DND-41 (cell line): ENCODE data around the gene ARMC12.

Source experiments
- ATAC-seq: fragments of 200-7000 bp; cut with Tn5 transposase; 3 replicates; pipeline ENCODE4 v1.9.1; 2021; ENCODE audit warnings: low read depth; ENCODE audit not compliant: insufficient read depth
- DNase-seq: peaks from one replicate; pipeline ENCODE4 v3.0.0-alpha.2; 2020
- H2AFZ ChIP-seq: 2 replicates; pipeline ENCODE4 v1.6.0; 2012; ENCODE audit warnings: low read depth, low read length
- H3K27ac ChIP-seq: 2 replicates; pipeline ENCODE4 v1.5.1; 2012; ENCODE audit warnings: low read length, inconsistent platforms
- H3K27me3 ChIP-seq: fragments of 200-600 bp; sonication (generic); 2 replicates; pipeline ENCODE4 v1.6.0; 2012; ENCODE audit warnings: low read length, mild to moderate bottlenecking, inconsistent platforms; ENCODE audit not compliant: insufficient read depth, poor library complexity
- H3K36me3 ChIP-seq: 2 replicates; pipeline ENCODE4 v1.5.1; 2012; ENCODE audit warnings: low read length, inconsistent platforms; ENCODE audit not compliant: insufficient read depth
- H3K4me1 ChIP-seq: 2 replicates; pipeline ENCODE4 v1.5.1; 2012; ENCODE audit warnings: mild to moderate bottlenecking, low read length; ENCODE audit not compliant: insufficient read depth
- H3K4me2 ChIP-seq: 2 replicates; pipeline ENCODE4 v1.6.0; 2012; ENCODE audit warnings: mild to moderate bottlenecking, moderate library complexity, low read length, inconsistent platforms; ENCODE audit not compliant: insufficient read depth
- H3K4me3 ChIP-seq, 2 experiments: fragments of 200-600 bp in 1 of 2; shearing (Covaris generic) in 1 of 2; 2 replicates each; pipeline ENCODE4 v1.5.1; 2012 to 2016; ENCODE audit warnings: inconsistent platforms in 2 of 2, low read length in 2 of 2, mild to moderate bottlenecking in 2 of 2, low read depth in 1 of 2, moderate library complexity in 1 of 2
- H3K79me2 ChIP-seq: 2 replicates; pipeline ENCODE4 v1.6.0; 2012; ENCODE audit warnings: low read length, inconsistent platforms; ENCODE audit not compliant: insufficient read depth
- H3K9ac ChIP-seq: 2 replicates; pipeline ENCODE4 v1.6.0; 2012; ENCODE audit warnings: low read depth, mild to moderate bottlenecking, inconsistent platforms, low read length, moderate library complexity
- H3K9me3 ChIP-seq: 2 replicates; pipeline ENCODE4 v1.5.1; 2012; ENCODE audit warnings: low read length, moderate library complexity, mild to moderate bottlenecking, inconsistent platforms; ENCODE audit not compliant: insufficient read depth, severe bottlenecking
- H4K20me1 ChIP-seq: 2 replicates; pipeline ENCODE4 v1.6.0; 2012; ENCODE audit warnings: low read length; ENCODE audit not compliant: insufficient read depth
- CTCF ChIP-seq: IDR thresholded peaks from 2 replicates; pipeline ENCODE4 v1.5.1; 2012; ENCODE audit warnings: borderline replicate concordance, low read length, moderate library complexity, mild to moderate bottlenecking; ENCODE audit not compliant: poor library complexity, severe bottlenecking; ENCODE audit errors: extremely low read depth
- EZH2 ChIP-seq: IDR thresholded peaks from 3 replicates; pipeline ENCODE4 v1.6.1; 2012; ENCODE audit warnings: borderline replicate concordance, low read depth, mild to moderate bottlenecking, moderate library complexity, low read length, inconsistent platforms; ENCODE audit not compliant: severe bottlenecking

The ARMC12 gene

GRCh38 chr6:35708585-35708984 lies 28.2 kb upstream of the ARMC12 start:
- Histone ChIP-seq H3K27me3 (peaks cover 13% of the 10 kb centered on the region), H3K27ac (no peak overlapping the region), H2AFZ (no peak overlapping the region), H3K9ac (no peak overlapping the region), H4K20me1 (no peaks in the 10 kb centered on the region), H3K79me2 (no peaks in the 10 kb centered on the region), H3K4me3 (no peak overlapping the region), H3K4me2 (no peak overlapping the region), H3K36me3 (no peaks in the 10 kb centered on the region), H3K4me1 (no peaks in the 10 kb centered on the region), H3K9me3 (peaks cover 3% of the 10 kb centered on the region)
- no peak for ATAC-seq
- DNase-seq: no peak
- TF ChIP-seq EZH2 (no peak), CTCF (no peak)

- no peaks in the 10 kb centered on the region for H3K4me1 ChIP-seq
- H3K27ac ChIP-seq: no peak overlapping the region
- DNase-seq (no peak), ATAC-seq (no peak)
- no peak overlapping the region for H3K9ac ChIP-seq
- no peak overlapping the region for H2AFZ ChIP-seq
- TF ChIP-seq EZH2 (no peak), CTCF (no peak)
- H4K20me1 ChIP-seq: peaks cover under 1% of the 10 kb centered on the region; the same call in 1 of the 2 replicates
- no peak overlapping the region for H3K4me2 ChIP-seq
- H3K9me3 ChIP-seq: no peaks in the 10 kb centered on the region
- H3K36me3 ChIP-seq: no peaks in the 10 kb centered on the region
- peaks cover 12% of the 10 kb centered on the region for H3K27me3 ChIP-seq
- no peak overlapping the region for H3K4me3 ChIP-seq
- no peaks in the 10 kb centered on the region for H3K79me2 ChIP-seq
Measured at GRCh38 chr6:35710241-35710847, 26.5 kb upstream of the ARMC12 start.

- no peak overlapping the region for H3K4me2 ChIP-seq
- H3K36me3 ChIP-seq: no peaks in the 10 kb centered on the region
- no peaks in the 10 kb centered on the region for H3K79me2 ChIP-seq
- no peak overlapping the region for H2AFZ ChIP-seq
- peaks cover 2% of the 10 kb centered on the region; the same call in 1 of the 2 replicates for H4K20me1 ChIP-seq
- no peak overlapping the region for H3K9ac ChIP-seq
- ATAC-seq (no peak), DNase-seq (no peak)
- no peak overlapping the region for H3K27ac ChIP-seq
- H3K27me3 ChIP-seq: peaks cover 17% of the 10 kb centered on the region
- H3K4me1 ChIP-seq: 0 out of 2 replicates have a peak, but pooled peaks cover under 1% of the 10 kb centered on the region
- H3K4me3 ChIP-seq: no peak overlapping the region
- TF ChIP-seq EZH2: no peak
- no peak for TF ChIP-seq CTCF
- H3K9me3 ChIP-seq: no peaks in the 10 kb centered on the region
Measured at GRCh38 chr6:35711731-35712130, 25.1 kb upstream of the ARMC12 start.
